Prostate gland (tissue), 2 donors: ENCODE data around the gene METTL1. TPM values are rescaled to one million over a fixed set of nuclear protein-coding genes. Genes with fewer than 3 reads are reported as not detected.
A peak's percentile ranks its signal among the peaks of the same experiment; 100 is the strongest.

Source experiments
- DNase-seq: peaks from one replicate; pipeline ENCODE4 v3.0.0-alpha.2; 2019; ENCODE audit warnings: low spot score
- H3K27ac ChIP-seq, 2 donors: fragments of 200-600 bp; sonication (generic); 2 replicates each; pipeline ENCODE4 v1.5.1; 2017 to 2019
- H3K27me3 ChIP-seq: fragments of 200-600 bp; sonication (generic); replicated peaks from 2 replicates; pipeline ENCODE4 v1.5.1; 2019; ENCODE audit not compliant: insufficient read depth
- H3K36me3 ChIP-seq, 2 donors: fragments of 200-600 bp; sonication (generic); 1 replicate in 1 of 2; 2 replicates in 1 of 2; pipeline versions ENCODE4 v1.5.1 to v1.8.1; 2017 to 2019
- H3K4me1 ChIP-seq: fragments of 200-600 bp; sonication (generic); replicated peaks from 2 replicates; pipeline ENCODE4 v1.5.1; 2019
- H3K4me3 ChIP-seq, 2 donors: fragments of 200-600 bp; sonication (generic); 2 replicates each; pipeline ENCODE4 v1.5.1; 2017 to 2019
- H3K9me3 ChIP-seq: fragments of 200-600 bp; sonication (generic); 2 replicates; pipeline ENCODE4 v1.5.1; 2017
- POLR2A ChIP-seq: fragments of 450-650 bp; IDR thresholded peaks from one replicate; pipeline ENCODE4 v1.6.1; 2016; ENCODE audit warnings: antibody characterized with exemption, mild to moderate bottlenecking
- POLR2AphosphoS5 ChIP-seq: sonication (generic); formaldehyde crosslinking; IDR thresholded peaks from one replicate; pipeline ENCODE4 v1.6.1; 2017; ENCODE audit warnings: antibody characterized with exemption
- WGBS: methylation state at CpG from one replicate; pipeline ENCODE4 v1.1.5; 2018; 5-methylcytosine and 5-hydroxymethylcytosine counted together
- intact Hi-C: fragments of 100-400 bp; cut with DNase I; formaldehyde crosslinking; loops from one replicate; pipeline ENCODE4 v1.14.2; 2022
- total RNA-seq, 2 donors: library from RNA; depleted of rRNA; stranded (reverse); fragments of >200 nt; gene quantifications; one replicate each; pipeline ENCODE4 v1.1.0, GENCODE V29; 2016
- TF ChIP-seq, protein P1 (sequence below), 4 experiments: fragments of 200-600 bp in 2 of 4; fragments of 450-650 bp in 2 of 4; sonication (generic) in 2 of 4; IDR thresholded peaks; 1 replicate in 3 of 4; 2 replicates in 1 of 4; pipeline ENCODE4 v1.5.1; 2016 to 2019; ENCODE audit warnings: antibody characterized with exemption in 4 of 4, mild to moderate bottlenecking in 2 of 4, moderate library complexity in 2 of 4

Gene METTL1
- total RNA-seq, 2 donors from 2014 or later = 4.9 to 14.3 TPM

GRCh38 chr12:57751432-57751787, 20.5 kb downstream of the METTL1 start:
- no peaks in the 10 kb centered on the region for H3K27me3 ChIP-seq
- H3K4me1 ChIP-seq = peaks cover 3% of the 10 kb centered on the region
- H3K27ac ChIP-seq = peak overlapping the region; percentile 81 to 86
- peaks cover 0 to 4% of the 10 kb centered on the region in 2 donors for H3K36me3 ChIP-seq
- H3K4me3 ChIP-seq = peak overlapping the region; percentile 66 to 70
- DNase-seq = no peak
- H3K9me3 ChIP-seq = no peaks in the 10 kb centered on the region
- intact Hi-C loops = no loop called here
- TF ChIP-seq POLR2A (no peak), POLR2AphosphoS5 (no peak)
- TF ChIP-seq, protein P1, sequence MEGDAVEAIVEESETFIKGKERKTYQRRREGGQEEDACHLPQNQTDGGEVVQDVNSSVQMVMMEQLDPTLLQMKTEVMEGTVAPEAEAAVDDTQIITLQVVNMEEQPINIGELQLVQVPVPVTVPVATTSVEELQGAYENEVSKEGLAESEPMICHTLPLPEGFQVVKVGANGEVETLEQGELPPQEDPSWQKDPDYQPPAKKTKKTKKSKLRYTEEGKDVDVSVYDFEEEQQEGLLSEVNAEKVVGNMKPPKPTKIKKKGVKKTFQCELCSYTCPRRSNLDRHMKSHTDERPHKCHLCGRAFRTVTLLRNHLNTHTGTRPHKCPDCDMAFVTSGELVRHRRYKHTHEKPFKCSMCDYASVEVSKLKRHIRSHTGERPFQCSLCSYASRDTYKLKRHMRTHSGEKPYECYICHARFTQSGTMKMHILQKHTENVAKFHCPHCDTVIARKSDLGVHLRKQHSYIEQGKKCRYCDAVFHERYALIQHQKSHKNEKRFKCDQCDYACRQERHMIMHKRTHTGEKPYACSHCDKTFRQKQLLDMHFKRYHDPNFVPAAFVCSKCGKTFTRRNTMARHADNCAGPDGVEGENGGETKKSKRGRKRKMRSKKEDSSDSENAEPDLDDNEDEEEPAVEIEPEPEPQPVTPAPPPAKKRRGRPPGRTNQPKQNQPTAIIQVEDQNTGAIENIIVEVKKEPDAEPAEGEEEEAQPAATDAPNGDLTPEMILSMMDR (IDR thresholded peaks at IDR 0.05) = no peak
- WGBS = 11% methylated on average over 8 of the region's 8 CpGs

DNA sequence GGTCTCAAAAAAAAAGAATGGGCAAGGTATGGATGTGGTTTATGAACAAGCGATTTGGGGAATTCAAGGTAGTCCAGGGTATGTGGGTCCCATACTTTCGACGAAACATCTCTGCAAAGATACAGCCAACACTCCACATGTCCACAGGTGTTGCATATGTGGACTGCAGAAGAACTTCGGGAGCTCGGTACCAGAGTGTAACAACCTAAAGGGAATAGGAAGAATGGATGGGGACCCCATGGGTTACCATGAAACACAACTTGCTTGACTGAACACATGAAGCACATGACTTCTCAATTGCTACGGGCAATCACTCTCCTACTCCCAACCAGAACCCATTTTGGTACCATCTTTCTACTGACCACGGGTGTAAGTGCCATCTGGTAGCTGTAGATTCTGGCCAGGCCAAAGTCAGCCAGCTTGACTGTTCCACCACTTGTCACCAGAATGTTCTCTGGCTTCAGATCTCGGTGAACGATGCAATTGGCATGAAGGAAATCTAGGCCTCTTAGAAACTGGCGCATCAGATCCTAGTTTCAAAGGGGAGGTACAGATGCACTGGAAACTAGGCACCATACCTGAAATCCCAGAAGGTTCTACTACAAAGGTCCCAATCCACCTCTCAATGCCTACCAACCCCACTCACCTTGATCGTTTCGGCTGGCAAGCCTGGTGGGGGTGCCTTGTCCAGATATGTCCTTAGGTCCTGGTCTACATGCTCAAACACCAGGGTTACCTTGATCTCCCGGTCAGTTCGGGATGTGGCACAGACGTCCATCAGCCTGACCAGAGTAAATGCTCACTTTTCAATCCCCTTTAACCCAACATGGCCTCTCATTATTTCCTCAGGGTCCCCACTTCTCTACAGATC, 21.1 kb downstream of the METTL1 start:
- intact Hi-C loops = no loop called here
- 85% methylated on average over 15 of the region's 15 CpGs for WGBS
- Histone ChIP-seq H3K36me3 (peaks cover 0 to 4% of the 10 kb centered on the region in 2 donors), H3K9me3 (no peaks in the 10 kb centered on the region), H3K4me3 (peak overlapping the region; percentile 66 to 70), H3K27ac (peak overlapping the region; percentile 81 to 86), H3K27me3 (no peaks in the 10 kb centered on the region), H3K4me1 (no peaks in the 10 kb centered on the region)
- no peak for DNase-seq
- TF ChIP-seq, protein P1 (IDR thresholded peaks at IDR 0.05) = no peak
- TF ChIP-seq POLR2A = no peak
- TF ChIP-seq POLR2AphosphoS5 = no peak

- TF ChIP-seq, protein P1 (IDR thresholded peaks at IDR 0.05) = no peak
- TF ChIP-seq POLR2A (no peak), POLR2AphosphoS5 (no peak)
- Histone ChIP-seq H3K27me3 (no peaks in the 10 kb centered on the region), H3K36me3 (peaks cover 0 to 4% of the 10 kb centered on the region in 2 donors), H3K9me3 (no peaks in the 10 kb centered on the region), H3K4me1 (no peaks in the 10 kb centered on the region), H3K27ac (no peak overlapping the region), H3K4me3 (no peak overlapping the region)
- WGBS = 96% methylated on average over 5 of the region's 5 CpGs
- no peak for DNase-seq
- intact Hi-C loops = no loop called here
Observed at GRCh38 chr12:57749061-57749460, 22.8 kb downstream of the METTL1 start.

DNA sequence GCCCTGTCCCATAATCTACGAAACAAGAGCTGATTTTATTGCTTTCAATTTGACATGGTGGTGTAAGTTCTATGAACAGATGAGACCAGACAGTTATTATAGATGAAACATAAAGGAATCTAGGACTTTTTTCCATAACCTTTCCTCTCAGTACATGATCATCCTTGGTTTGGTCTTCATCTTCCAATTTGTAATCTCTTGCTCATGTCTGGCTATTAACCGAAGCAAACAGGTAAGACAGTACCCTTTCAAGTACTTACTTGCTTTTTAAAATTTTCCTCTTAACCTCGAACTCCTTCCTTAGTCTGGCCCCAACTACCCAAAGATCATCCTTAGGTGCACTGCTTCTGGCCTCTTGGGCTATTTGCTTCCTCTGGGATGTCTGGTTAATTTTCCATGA, 25.9 kb downstream of the METTL1 start:
- H3K4me1 ChIP-seq = no peaks in the 10 kb centered on the region
- TF ChIP-seq POLR2AphosphoS5 (no peak), POLR2A (no peak)
- TF ChIP-seq, protein P1 (IDR thresholded peaks at IDR 0.05) = no peak
- H3K27me3 ChIP-seq = peaks cover 1% of the 10 kb centered on the region
- H3K9me3 ChIP-seq = no peaks in the 10 kb centered on the region
- intact Hi-C loops = no loop called here
- H3K27ac ChIP-seq = no peak overlapping the region
- no peak for DNase-seq
- no peak overlapping the region for H3K4me3 ChIP-seq
- WGBS = 82% methylated on average over 3 of the region's 3 CpGs
- H3K36me3 ChIP-seq = peaks cover 0 to 4% of the 10 kb centered on the region in 2 donors

DNA sequence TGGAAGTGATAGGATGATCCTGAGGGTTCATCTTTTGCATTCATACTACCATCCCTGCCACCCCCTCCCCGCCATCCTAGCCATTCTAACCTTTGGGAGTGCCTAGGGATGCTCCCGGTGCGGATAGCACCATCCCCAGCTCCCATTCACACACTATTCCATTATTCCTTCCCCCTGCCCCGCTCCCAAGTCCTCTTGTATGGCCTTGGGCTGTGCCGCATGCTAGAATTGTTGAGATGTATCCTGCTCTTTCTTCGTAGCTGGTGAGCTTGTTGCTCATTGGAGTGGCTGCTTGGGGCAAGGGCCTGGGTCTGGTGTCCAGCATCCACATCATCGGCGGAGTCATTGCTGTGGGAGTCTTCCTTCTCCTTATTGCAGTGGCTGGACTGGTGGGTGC, 26.4 kb downstream of the METTL1 start:
- 41% methylated on average over 8 of the region's 8 CpGs for WGBS
- H3K27ac ChIP-seq = peak overlapping the region; percentile 94 to 95
- peak overlapping the region; percentile 68 to 75 for H3K4me3 ChIP-seq
- TF ChIP-seq, protein P1 (IDR thresholded peaks at IDR 0.05) = no peak
- TF ChIP-seq POLR2A = no peak
- DNase-seq = no peak
- no peaks in the 10 kb centered on the region for H3K4me1 ChIP-seq
- peaks cover 0 to 4% of the 10 kb centered on the region in 2 donors for H3K36me3 ChIP-seq
- no peaks in the 10 kb centered on the region for H3K9me3 ChIP-seq
- H3K27me3 ChIP-seq = peaks cover 2% of the 10 kb centered on the region
- intact Hi-C loops = no loop called here
